D721Med (cell line): ENCODE data around the gene PRG2.

Experiments
- DNase-seq: peaks from one replicate; pipeline ENCODE4 v3.0.0; 2011; ENCODE audit warnings: low spot score; ENCODE audit not compliant: insufficient read length
- FAIRE-seq: peaks from 2 replicates; lab custom pipeline; 2011; peaks lifted over from hg19 to GRCh38; lab: Jason Lieb, UNC
- TF ChIP-seq, protein P1 (sequence below): IDR thresholded peaks from 2 replicates; pipeline ENCODE4 v1.5.1; 2012; ENCODE audit warnings: mild to moderate bottlenecking, control low read depth; ENCODE audit not compliant: insufficient read depth; ENCODE audit errors: missing control alignments

Gene PRG2

DNA sequence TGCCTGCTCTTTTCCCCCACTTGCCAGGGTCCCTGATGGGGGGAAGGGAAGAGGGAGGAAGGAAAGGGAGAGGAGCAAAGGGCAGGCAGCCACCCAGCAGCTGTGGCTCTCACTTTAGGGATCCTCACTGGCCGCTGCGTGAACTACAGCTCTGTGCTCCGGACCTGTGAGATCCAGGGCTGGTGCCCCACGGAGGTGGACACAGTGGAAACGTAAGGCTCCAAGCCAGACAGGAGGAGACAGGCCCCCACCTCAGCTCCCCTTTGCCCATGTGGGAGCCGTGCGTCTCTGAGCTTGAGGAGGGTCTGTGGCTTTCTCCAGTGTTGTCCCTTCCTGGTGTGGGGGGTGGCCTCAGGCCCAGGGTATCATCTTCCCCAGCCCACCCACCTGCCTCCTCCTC, 42.4 kb downstream of the PRG2 start:
- TF ChIP-seq, protein P1, sequence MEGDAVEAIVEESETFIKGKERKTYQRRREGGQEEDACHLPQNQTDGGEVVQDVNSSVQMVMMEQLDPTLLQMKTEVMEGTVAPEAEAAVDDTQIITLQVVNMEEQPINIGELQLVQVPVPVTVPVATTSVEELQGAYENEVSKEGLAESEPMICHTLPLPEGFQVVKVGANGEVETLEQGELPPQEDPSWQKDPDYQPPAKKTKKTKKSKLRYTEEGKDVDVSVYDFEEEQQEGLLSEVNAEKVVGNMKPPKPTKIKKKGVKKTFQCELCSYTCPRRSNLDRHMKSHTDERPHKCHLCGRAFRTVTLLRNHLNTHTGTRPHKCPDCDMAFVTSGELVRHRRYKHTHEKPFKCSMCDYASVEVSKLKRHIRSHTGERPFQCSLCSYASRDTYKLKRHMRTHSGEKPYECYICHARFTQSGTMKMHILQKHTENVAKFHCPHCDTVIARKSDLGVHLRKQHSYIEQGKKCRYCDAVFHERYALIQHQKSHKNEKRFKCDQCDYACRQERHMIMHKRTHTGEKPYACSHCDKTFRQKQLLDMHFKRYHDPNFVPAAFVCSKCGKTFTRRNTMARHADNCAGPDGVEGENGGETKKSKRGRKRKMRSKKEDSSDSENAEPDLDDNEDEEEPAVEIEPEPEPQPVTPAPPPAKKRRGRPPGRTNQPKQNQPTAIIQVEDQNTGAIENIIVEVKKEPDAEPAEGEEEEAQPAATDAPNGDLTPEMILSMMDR: no peak
- FAIRE-seq: no peak
- DNase-seq: no peak

DNA sequence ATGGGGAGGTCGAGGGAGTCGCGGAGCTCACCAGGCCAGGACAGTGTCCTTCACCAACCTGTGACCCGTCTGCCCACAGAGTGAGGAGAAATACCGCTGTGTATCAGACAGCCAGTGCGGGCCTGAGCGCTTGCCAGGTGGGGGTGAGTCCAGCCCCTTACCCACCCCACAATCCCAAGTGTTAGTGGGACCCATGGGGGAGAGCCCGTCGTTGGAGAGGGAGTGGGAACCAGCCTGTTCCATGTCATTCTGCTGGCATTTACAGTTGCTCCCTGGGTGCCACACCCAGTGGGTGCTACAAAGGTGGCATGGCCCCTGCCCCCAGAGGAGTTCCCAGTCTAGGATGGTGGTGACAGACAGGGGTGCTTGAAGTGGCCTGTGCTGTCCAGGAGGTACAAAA, 43.1 kb downstream of the PRG2 start:
- TF ChIP-seq, protein P1: no peak
- no peak for DNase-seq

GRCh38 chr11:57345555-57346211, 44.8 kb downstream of the PRG2 start:
- TF ChIP-seq, protein P1: peak; percentile 67
- FAIRE-seq (no peak), DNase-seq (peak; percentile 81)

More for the DNA sequence above, 43.1 kb downstream of the PRG2 start:
- no peak for FAIRE-seq

DNA sequence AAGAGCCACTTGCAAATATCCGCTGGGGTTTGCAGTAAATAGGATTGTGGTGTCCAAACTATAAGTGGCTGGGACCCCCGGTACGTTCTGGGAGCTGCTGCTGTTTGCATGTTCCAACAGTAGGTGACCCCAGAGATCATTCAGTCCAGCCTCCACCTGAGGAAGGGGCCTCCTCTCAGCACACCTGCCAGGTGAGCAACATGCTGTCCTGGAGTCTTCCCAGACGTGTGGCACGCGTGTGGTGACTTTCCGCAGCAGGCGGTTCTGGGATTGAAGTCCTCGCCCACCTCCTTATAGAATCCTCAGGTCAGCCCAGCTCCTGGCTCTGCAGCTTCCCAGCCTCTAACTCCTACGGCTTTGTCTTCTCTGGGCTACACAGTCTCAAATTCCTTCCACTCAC, 45.6 kb downstream of the PRG2 start:
- no peak for FAIRE-seq
- TF ChIP-seq, protein P1: no peak
- no peak for DNase-seq

GRCh38 chr11:57343825-57344224, 46.6 kb downstream of the PRG2 start:
- FAIRE-seq (no peak), DNase-seq (no peak)
- TF ChIP-seq, protein P1: no peak

GRCh38 chr11:57342702-57343101, 47.7 kb downstream of the PRG2 start:
- TF ChIP-seq, protein P1: no peak
- DNase-seq (no peak), FAIRE-seq (no peak)

- TF ChIP-seq, protein P1: no peak
- DNase-seq: no peak
- FAIRE-seq: no peak
These were observed 49.1 kb downstream of the PRG2 start for GRCh38 chr11:57341250-57341808.
